ENCODE data around the gene ZIC1. TPM values are rescaled to one million over a fixed set of nuclear protein-coding genes. Genes with fewer than 3 reads are reported as not detected.

Gene ZIC1
- total RNA-seq, 2 donors from 2014 or later = 0.19 TPM; not detected in 1

DNA sequence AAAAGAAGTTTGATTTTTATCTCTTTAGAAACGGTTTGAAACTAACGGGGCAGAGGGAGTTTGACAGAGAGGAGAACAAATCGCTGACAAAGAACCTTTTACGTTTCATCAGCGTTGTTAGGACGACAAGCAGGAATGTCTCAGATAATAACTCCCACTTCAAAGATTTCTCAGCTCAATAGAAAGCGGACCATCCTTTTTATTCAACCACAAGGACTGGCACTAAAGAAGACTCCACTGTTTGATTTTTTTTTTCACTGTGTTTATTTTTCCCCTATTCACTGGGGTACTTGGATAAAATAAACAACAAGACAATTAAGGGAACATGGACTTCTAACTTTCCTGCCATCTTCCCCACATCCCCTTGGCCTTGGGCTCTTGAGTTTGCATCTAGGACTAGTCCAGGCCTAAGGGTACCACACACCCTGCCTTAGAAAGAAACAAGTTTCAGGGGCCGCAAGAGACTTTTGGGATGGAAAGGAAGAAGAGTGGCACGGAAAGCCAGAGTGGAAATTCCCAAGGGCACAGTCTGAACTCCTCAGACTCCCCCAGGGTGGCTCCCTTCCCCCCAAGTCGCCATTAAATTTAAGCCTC lies 21.8 kb upstream of the ZIC1 start:
- Histone ChIP-seq H3K27me3 (peaks cover 79% of the 10 kb centered on the region), H3K36me3 (no peaks in the 10 kb centered on the region), H3K27ac (no peak overlapping the region), H3K9me3 (no peaks in the 10 kb centered on the region), H3K9ac (ENCODE audit: low read depth in 2 of 2, low read length in 2 of 2) (no peak overlapping the region), H3K4me3 (no peak overlapping the region), H3K4me1 (no peaks in the 10 kb centered on the region)
- no peak for TF ChIP-seq CTCF (IDR thresholded peaks at IDR 0.05)
- intact Hi-C loops (cut with DNase I) = no loop called here
- DNase-seq = no peak

DNA sequence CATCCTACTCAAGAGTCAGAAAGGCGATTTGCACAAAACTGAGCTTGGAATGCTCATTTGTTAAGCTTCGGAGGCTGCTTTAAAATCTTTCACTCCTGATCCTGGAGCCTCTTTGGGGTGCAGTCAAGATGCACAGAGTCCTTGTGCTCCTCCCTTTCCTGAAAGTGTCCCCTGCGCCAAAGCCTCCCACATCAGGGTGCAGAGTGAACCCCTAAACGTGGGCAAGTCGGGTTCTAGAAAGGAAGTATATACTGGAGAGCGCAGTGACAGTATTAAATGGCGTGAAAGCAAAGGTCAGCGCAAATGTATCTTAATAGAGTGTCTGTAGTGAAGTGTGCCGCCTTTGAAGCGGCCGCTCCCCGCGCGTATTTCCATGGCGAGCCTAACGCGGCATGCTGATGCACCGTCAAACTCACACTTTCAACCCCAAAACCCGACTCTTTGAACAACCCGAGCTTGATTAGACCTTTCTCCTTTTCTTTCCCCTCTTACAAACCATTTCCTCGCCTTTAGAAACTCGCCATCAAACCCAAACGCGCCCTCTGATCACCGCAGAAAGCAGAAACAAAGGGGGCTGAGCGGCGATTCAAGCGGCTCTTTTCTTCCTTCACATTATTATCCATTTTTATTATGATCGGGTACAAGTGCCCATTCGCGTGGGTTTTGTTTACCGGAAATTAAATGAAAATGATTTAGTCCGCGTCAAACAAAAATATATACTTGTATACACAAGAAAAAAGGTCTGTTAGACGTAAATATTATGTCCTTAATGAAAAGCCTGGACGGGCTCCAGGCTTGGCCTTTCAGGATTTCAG lies 21.1 kb upstream of the ZIC1 start:
- Histone ChIP-seq H3K9ac (ENCODE audit: low read depth in 2 of 2, low read length in 2 of 2) (no peak overlapping the region), H3K4me3 (no peak overlapping the region), H3K9me3 (no peaks in the 10 kb centered on the region), H3K36me3 (no peaks in the 10 kb centered on the region), H3K27me3 (peaks cover 86% of the 10 kb centered on the region), H3K4me1 (no peaks in the 10 kb centered on the region), H3K27ac (no peak overlapping the region)
- no peak for DNase-seq
- TF ChIP-seq CTCF (IDR thresholded peaks at IDR 0.05) = no peak
- intact Hi-C loops (cut with DNase I) = no loop called here

DNA sequence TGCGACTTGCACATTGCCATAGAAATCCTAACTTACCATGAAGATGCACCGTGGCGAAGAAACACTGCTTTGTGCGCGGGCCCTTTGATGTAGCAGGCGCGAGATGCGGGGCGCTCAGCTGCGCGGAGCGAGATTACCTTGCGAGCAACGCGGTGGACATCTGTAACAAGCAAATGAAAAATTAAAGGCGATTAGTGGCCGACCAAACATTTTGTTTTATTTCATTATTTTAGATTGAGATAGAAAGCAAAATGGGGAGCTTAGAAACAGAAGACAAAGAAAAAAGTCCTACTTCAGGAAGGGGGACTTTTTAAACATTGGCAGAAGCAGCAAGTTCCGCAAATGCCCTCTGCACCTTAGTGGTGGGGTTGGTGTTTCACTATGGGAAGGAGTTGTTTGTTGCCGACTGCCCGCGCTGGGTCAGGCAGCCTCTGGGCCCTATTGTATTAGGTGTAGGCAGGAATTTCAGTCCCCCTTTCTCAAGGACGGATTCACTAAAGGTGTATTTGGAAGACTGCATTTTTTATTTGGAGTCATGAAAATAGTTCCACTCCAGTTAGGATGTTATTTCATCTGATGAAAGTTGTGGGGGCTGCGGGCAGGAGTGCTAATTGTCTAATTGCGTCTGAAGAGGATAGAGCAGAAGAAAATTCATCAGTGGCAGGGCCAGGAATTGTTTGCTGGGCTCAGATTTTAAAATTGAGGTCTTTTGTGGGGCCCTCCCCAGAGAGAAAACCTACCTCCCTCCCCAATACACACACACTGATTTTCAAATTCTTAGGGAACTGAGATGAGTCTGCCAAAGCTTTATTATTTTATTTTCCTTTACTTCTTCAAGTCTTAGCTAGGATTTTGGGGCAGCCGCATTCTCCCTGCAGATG lies 20.2 kb upstream of the ZIC1 start:
- Histone ChIP-seq H3K36me3 (no peaks in the 10 kb centered on the region), H3K4me1 (no peaks in the 10 kb centered on the region)
- intact Hi-C loops (cut with DNase I) = no loop called here

GRCh38 chr3:147389717-147390116 lies 19.4 kb upstream of the ZIC1 start:
- H3K27ac ChIP-seq = no peak overlapping the region
- DNase-seq = no peak
- H3K36me3 ChIP-seq = no peaks in the 10 kb centered on the region
- intact Hi-C loops (cut with DNase I) = no loop called here
- H3K4me1 ChIP-seq = no peaks in the 10 kb centered on the region
- TF ChIP-seq CTCF (IDR thresholded peaks at IDR 0.05) = no peak
- H3K4me3 ChIP-seq = no peak overlapping the region
- H3K27me3 ChIP-seq = peaks cover 87% of the 10 kb centered on the region
- H3K9me3 ChIP-seq = no peaks in the 10 kb centered on the region
- no peak overlapping the region for H3K9ac ChIP-seq (ENCODE audit: low read depth in 2 of 2, low read length in 2 of 2)

More for the DNA sequence above, 20.2 kb upstream of the ZIC1 start:
- Histone ChIP-seq H3K4me3 (no peak overlapping the region), H3K27ac (no peak overlapping the region), H3K9ac (ENCODE audit: low read depth in 2 of 2, low read length in 2 of 2) (no peak overlapping the region), H3K27me3 (peaks cover 87% of the 10 kb centered on the region), H3K9me3 (no peaks in the 10 kb centered on the region)
- no peak for TF ChIP-seq CTCF (IDR thresholded peaks at IDR 0.05)
- no peak for DNase-seq

Measured in colonic mucosa (tissue), 4 donors.